Activated T-helper 2 cell treated with anti-CD3 and anti-CD28 coated beads, Interferon-gamma antibody, Interleukin-2, Interleukin-4, amounts not matched to agents 10 μg/mL and 5 μg/mL and 100 μg/mL, durations not matched to agents 14 hours and 24 hours and 36 hours (primary cell): ENCODE data around the gene PTPRN2. TPM values are rescaled to one million over a fixed set of nuclear protein-coding genes. Genes with fewer than 3 reads are reported as not detected.
A peak's percentile ranks its signal among the peaks of the same experiment; 100 is the strongest.

Experiments
- DNase-seq: peaks from one replicate; pipeline ENCODE4 v3.0.0; 2021; ENCODE audit warnings: low spot score
- H3K27ac Mint-ChIP-seq: one replicate; pipeline ENCODE4 v1.8.0; 2021; ENCODE audit warnings: mixed read lengths
- H3K27me3 Mint-ChIP-seq: one replicate; pipeline ENCODE4 v1.8.0; 2021; ENCODE audit warnings: low read depth, mixed read lengths
- H3K36me3 Mint-ChIP-seq: one replicate; pipeline ENCODE4 v1.8.0; 2021; ENCODE audit warnings: low read depth, mixed read lengths
- H3K4me1 Mint-ChIP-seq: one replicate; pipeline ENCODE4 v1.8.0; 2021; ENCODE audit warnings: low read depth, mixed read lengths
- H3K4me3 Mint-ChIP-seq: one replicate; pipeline ENCODE4 v1.8.0; 2021; ENCODE audit warnings: low read depth, mild to moderate bottlenecking, moderate library complexity, mixed read lengths
- H3K9me3 Mint-ChIP-seq: one replicate; pipeline ENCODE4 v1.8.0; 2021; ENCODE audit warnings: mixed read lengths
- intact Hi-C: fragments of 100-400 bp; cut with micrococcal nuclease; formaldehyde crosslinking; loops from one replicate; pipeline ENCODE4 v1.15.1; 2023
- total RNA-seq: library from RNA; stranded (reverse); gene quantifications from 2 replicates; pipeline ENCODE4 v1.2.3, GENCODE V29; 2022

Gene PTPRN2
- total RNA-seq, 1 donor from 2014 or later, result 1.3 TPM

GRCh38 chr7:158289761-158290523 is 297.7 kb downstream of the PTPRN2 start:
- intact Hi-C loops, result no loop called here
- H3K27ac Mint-ChIP-seq, result no peak overlapping the region
- H3K36me3 Mint-ChIP-seq, result no peaks in the 10 kb centered on the region
- peak; percentile 5 for DNase-seq
- H3K9me3 Mint-ChIP-seq, result peaks cover 42% of the 10 kb centered on the region
- H3K4me3 Mint-ChIP-seq, result no peak overlapping the region
- H3K27me3 Mint-ChIP-seq, result no peaks in the 10 kb centered on the region
- H3K4me1 Mint-ChIP-seq, result no peaks in the 10 kb centered on the region

- Mint-ChIP-seq H3K27ac (no peak overlapping the region), H3K4me1 (no peaks in the 10 kb centered on the region), H3K4me3 (no peak overlapping the region), H3K9me3 (peaks cover 47% of the 10 kb centered on the region), H3K36me3 (no peaks in the 10 kb centered on the region), H3K27me3 (no peaks in the 10 kb centered on the region)
- intact Hi-C loops, result no loop called here
- no peak for DNase-seq
These were observed 298.4 kb downstream of the PTPRN2 start for GRCh38 chr7:158289231-158289630.

- Mint-ChIP-seq H3K27me3 (no peaks in the 10 kb centered on the region), H3K36me3 (no peaks in the 10 kb centered on the region), H3K4me3 (no peak overlapping the region)
These were observed 301.4 kb downstream of the PTPRN2 start for GRCh38 chr7:158286210-158286609.

GRCh38 chr7:158285383-158285770 is 302.2 kb downstream of the PTPRN2 start:
- Mint-ChIP-seq H3K27ac (no peak overlapping the region), H3K27me3 (no peaks in the 10 kb centered on the region), H3K36me3 (no peaks in the 10 kb centered on the region), H3K4me3 (no peak overlapping the region), H3K4me1 (no peaks in the 10 kb centered on the region), H3K9me3 (peaks cover 37% of the 10 kb centered on the region)
- peak; percentile 0 for DNase-seq
- intact Hi-C loops, result no loop called here

More at GRCh38 chr7:158286210-158286609, 301.4 kb downstream of the PTPRN2 start:
- Mint-ChIP-seq H3K4me1 (no peaks in the 10 kb centered on the region), H3K9me3 (peaks cover 43% of the 10 kb centered on the region), H3K27ac (no peak overlapping the region)
- DNase-seq, result no peak
- intact Hi-C loops, result no loop called here

- no peak overlapping the region for H3K4me3 Mint-ChIP-seq
- no peak for DNase-seq
- H3K36me3 Mint-ChIP-seq, result no peaks in the 10 kb centered on the region
- no peak overlapping the region for H3K27ac Mint-ChIP-seq
- H3K27me3 Mint-ChIP-seq, result no peaks in the 10 kb centered on the region
- peaks cover 36% of the 10 kb centered on the region for H3K9me3 Mint-ChIP-seq
- no peaks in the 10 kb centered on the region for H3K4me1 Mint-ChIP-seq
- intact Hi-C loops, result no loop called here
These were observed 302.8 kb downstream of the PTPRN2 start for GRCh38 chr7:158284617-158285382.

GRCh38 chr7:158284121-158284520 is 303.5 kb downstream of the PTPRN2 start:
- intact Hi-C loops, result no loop called here
- H3K27ac Mint-ChIP-seq, result no peak overlapping the region
- H3K36me3 Mint-ChIP-seq, result no peaks in the 10 kb centered on the region
- no peak overlapping the region for H3K4me3 Mint-ChIP-seq
- H3K9me3 Mint-ChIP-seq, result peaks cover 29% of the 10 kb centered on the region
- no peaks in the 10 kb centered on the region for H3K27me3 Mint-ChIP-seq
- H3K4me1 Mint-ChIP-seq, result no peaks in the 10 kb centered on the region
- DNase-seq, result no peak

GRCh38 chr7:158283016-158283974 is 304.3 kb downstream of the PTPRN2 start:
- no peaks in the 10 kb centered on the region for H3K4me1 Mint-ChIP-seq
- H3K27me3 Mint-ChIP-seq, result no peaks in the 10 kb centered on the region
- DNase-seq, result no peak
- intact Hi-C loops, result no loop called here
- no peak overlapping the region for H3K4me3 Mint-ChIP-seq
- peaks cover 21% of the 10 kb centered on the region for H3K9me3 Mint-ChIP-seq
- H3K27ac Mint-ChIP-seq, result no peak overlapping the region
- no peaks in the 10 kb centered on the region for H3K36me3 Mint-ChIP-seq

- Mint-ChIP-seq H3K27me3 (no peaks in the 10 kb centered on the region), H3K4me1 (no peaks in the 10 kb centered on the region), H3K9me3 (peaks cover 16% of the 10 kb centered on the region), H3K27ac (no peak overlapping the region), H3K4me3 (no peak overlapping the region), H3K36me3 (no peaks in the 10 kb centered on the region)
- intact Hi-C loops, result no loop called here
- no peak for DNase-seq
These were observed 305.1 kb downstream of the PTPRN2 start for GRCh38 chr7:158282461-158283001.

- peaks cover 6% of the 10 kb centered on the region for H3K9me3 Mint-ChIP-seq
- intact Hi-C loops, result no loop called here
- H3K27me3 Mint-ChIP-seq, result no peaks in the 10 kb centered on the region
- H3K4me3 Mint-ChIP-seq, result no peak overlapping the region
- no peaks in the 10 kb centered on the region for H3K36me3 Mint-ChIP-seq
- no peaks in the 10 kb centered on the region for H3K4me1 Mint-ChIP-seq
- DNase-seq, result no peak
- H3K27ac Mint-ChIP-seq, result no peak overlapping the region
These were observed 306.2 kb downstream of the PTPRN2 start for GRCh38 chr7:158281441-158281840.

GRCh38 chr7:158280448-158281144 is 307.0 kb downstream of the PTPRN2 start:
- no peak overlapping the region for H3K27ac Mint-ChIP-seq
- peaks cover 6% of the 10 kb centered on the region for H3K9me3 Mint-ChIP-seq
- no peaks in the 10 kb centered on the region for H3K36me3 Mint-ChIP-seq
- H3K4me3 Mint-ChIP-seq, result no peak overlapping the region
- intact Hi-C loops, result no loop called here
- no peaks in the 10 kb centered on the region for H3K27me3 Mint-ChIP-seq
- no peak for DNase-seq
- H3K4me1 Mint-ChIP-seq, result no peaks in the 10 kb centered on the region

- H3K36me3 Mint-ChIP-seq, result no peaks in the 10 kb centered on the region
- no peaks in the 10 kb centered on the region for H3K4me1 Mint-ChIP-seq
- H3K27ac Mint-ChIP-seq, result no peak overlapping the region
- H3K4me3 Mint-ChIP-seq, result no peak overlapping the region
- DNase-seq, result no peak
- no peaks in the 10 kb centered on the region for H3K27me3 Mint-ChIP-seq
- H3K9me3 Mint-ChIP-seq, result peaks cover 3% of the 10 kb centered on the region
- intact Hi-C loops, result no loop called here
These were observed 307.8 kb downstream of the PTPRN2 start for GRCh38 chr7:158279539-158280447.
